ENCODE results near the gene DBP.

GRCh38 chr19:48644355-48644754, 7.2 kb upstream of the DBP start:
- TF ChIP-seq EZH2 (IDR thresholded peaks at IDR 0.05; ENCODE audit: insufficient read depth, poor library complexity, severe bottlenecking): no peak
- no peak for TF ChIP-seq EZH2phosphoT487 (IDR thresholded peaks at IDR 0.05; ENCODE audit: insufficient read depth, low read depth)

Measured in GM23248 (cell line).